OCI-M2 (cell line): ENCODE results near the gene PLXNB1.

ENCODE experiments used
- DNase-seq: peaks from one replicate; lab custom pipeline; 2025; ENCODE audit not compliant: unreplicated experiment; lab: John Stamatoyannopoulos, UW

Gene PLXNB1

DNA sequence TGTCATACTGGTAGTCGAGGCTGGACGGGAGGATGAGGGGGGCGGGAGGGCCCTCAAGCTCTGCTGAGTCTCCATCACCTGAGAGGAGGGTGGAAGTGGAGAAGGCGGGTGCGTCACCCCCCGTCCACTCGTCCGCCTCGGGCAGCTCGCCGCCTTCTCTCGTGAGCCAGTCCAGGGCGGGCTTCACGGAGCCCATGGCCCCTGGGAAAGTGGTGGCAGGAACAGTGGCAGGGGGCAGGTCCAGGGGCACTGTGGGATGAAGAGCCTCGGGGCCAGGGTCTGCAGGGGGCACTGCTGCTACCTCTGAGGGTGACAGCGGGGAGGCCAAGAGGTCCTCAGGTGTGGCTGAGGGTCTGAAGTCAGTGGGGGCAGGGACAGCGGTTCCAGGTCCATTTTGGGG lies 10.3 kb downstream of the PLXNB1 start:
- no peak for DNase-seq

DNA sequence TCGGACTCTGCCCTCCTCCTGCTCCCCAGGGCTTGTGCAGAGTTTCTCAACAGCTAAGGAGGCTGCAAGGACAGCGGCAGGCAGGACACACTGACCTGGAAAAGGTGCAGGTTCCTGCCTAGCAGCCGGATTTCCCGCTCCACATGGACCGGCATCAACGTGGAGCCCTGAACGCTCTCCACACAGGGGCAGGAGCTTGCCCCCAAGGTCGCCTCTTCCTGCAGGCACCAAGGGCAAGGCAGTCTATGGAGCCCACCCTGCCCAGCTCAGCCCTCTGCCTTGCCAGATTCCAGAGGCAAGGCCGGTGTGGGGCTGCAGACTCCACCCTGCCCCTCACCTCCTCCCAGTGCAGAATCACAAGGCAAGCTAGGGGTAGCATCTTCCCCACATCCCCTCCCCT lies 10.7 kb downstream of the PLXNB1 start:
- DNase-seq = no peak

- DNase-seq = no peak
Measured at GRCh38 chr3:48418651-48419050, 11.2 kb downstream of the PLXNB1 start.

GRCh38 chr3:48418140-48418539 lies 11.7 kb downstream of the PLXNB1 start:
- no peak for DNase-seq

GRCh38 chr3:48417529-48418108 lies 12.3 kb downstream of the PLXNB1 start:
- DNase-seq = no peak

DNA sequence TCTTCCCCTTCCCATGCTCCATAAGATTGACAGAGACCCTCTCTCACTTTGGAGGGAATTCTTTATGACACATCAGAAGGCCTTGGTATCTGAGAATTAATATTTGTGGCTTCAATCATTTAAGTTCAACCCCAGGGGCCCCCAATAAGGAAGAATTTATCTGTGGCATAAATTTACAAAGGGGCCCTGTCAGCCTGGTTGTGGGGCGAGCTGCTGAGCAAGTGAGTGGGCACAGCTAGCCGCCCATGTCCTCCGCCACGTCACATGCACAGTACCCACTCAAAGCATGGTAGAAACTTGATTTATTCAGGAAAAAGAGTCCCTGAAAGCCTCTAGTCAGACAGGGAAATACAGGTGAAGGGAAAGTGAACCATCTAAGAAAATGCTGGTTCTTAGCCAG lies 13.3 kb downstream of the PLXNB1 start:
- no peak for DNase-seq

- no peak for DNase-seq
Measured at GRCh38 chr3:48416091-48416505, 13.8 kb downstream of the PLXNB1 start.

DNA sequence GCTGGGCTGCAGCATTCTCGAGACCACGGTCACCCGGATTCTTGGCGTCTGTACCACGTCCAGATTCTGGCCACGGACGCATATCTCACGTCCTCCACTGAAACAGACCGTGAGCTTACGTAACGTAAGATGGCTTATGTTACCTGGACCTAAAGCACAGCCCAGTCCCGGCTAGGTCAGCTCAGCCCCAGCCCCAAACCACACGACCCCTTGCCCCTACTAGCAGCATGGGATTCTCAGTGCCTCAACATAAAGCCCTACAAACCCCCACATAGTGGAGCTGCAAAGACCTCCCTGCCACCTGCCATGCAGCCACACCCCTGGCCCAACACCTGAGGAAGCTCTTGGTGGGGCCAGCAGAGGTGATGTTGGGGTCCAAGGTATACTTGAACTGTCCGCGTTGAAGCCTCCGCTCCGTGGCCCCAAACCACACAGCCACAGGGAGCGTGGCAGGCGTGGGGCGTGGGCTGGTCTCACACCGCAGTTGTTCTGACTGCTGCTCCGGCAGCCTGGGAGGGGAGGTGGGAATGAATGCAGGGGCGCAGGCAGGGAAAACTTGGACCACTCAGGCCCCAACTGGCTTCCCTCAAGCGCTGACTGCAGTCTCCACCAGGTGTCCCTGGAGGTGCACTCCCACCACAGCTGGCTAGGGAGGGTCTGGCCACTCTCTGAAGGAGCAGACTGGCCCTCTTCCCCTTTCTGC lies 14.5 kb downstream of the PLXNB1 start:
- DNase-seq = no peak

DNA sequence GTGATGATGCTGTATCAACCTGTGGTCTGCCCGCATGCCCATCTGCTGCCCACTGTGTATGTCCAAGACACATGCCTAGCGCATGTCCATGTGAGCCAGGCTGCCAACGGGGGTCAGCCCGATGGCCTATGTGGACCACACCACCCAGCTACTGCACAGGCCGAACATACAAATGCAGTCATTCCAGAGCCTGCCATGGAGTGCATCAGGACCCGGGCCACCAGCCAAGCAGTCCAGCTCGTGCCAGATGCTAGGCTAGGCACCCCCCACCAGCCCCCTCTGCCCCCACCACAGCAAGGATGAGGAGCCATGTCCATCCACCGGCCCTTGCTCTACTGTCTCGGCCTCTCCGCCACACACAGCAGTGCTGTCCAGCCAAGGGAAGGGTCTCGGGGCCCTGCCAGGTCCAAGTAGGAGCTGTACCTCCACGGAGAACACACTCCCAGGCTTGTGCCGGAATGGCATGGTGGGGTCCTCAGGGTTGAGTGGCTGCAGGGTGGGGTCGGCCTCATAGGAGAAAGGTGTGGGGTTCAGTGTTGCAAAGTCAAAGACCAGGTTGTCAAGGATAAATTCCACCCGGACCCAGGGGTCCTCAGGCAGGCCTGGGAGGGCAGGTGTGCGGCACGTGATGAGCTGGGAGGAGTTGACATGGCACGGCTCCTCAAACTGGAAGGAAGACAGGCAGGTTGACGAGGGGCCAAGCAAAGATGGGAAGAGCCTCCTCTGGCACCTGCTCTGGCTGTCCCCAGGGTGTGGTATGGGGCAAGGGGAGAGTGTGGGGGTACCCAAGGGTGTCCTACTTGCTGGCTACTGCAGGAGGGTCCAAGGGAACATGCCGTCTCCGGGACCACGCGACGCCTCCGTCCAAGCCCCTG lies 15.3 kb downstream of the PLXNB1 start:
- no peak for DNase-seq

DNA sequence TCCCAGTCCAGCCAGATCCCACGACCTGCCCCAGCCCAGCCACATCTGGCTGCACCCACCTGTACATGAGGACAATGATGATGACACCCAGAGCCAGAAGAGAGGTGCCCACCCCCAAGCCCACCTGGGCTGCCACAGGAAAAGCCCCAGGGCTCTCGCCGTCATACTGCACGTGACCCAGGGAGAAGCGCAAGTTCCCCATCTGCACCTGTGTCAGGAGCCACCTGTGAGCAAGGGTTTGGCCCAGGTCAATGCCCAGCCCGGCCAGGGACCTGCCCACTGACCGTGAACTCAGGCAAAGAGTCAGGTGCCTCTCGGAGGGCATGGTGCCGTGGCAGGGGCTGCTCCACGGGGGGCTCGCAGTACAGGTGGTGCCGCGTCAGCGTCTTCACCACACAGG lies 16.3 kb downstream of the PLXNB1 start:
- DNase-seq = no peak

DNA sequence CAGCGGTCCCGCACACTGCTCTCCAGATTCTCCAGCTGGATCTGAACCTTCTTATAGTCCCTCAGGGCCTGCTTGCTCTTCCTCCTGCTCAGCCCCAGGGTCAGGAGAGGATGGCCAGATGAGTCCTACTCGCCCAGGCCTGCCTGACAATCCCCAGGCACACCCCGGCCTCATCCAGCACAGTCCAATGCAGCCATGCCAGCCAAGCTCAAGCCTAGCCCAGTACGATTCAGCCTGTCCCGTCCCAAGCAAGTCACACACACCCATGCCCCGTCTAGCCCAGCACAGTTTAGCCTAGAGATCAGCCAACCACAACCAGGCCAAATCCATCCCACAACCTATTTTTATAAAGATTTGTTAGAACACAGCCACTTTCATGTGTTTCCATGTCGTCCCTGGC lies 16.8 kb downstream of the PLXNB1 start:
- no peak for DNase-seq

DNA sequence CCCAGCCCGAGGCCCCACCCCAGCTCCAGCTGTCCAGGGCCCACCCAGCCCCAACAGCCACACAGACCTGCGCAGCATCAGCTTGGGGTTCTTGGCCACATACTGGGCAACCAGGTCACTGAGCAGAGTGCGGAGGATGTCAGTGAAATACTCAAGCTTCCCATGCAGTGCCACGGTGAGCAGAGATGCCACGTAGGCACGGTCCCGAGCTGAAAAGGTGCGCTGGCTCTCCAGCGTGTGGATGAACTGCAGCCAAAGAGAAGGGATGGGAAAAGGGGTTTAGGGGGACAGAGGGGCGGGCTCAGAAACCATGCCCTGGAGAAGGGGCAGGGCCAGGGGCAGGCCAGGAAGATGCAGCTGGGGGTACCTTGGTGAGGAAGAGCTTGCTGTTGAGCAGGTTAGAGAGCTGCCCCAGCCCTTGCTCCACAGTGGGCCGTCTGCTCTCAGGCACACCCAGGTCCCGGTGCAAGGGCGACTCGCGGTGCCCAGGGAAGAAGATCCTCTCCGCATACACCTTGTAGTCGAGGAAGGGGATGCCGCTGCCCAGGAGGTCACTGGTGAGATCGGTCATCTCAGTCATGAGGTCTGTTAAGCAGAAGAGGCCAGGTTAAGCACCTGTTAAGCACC lies 17.4 kb downstream of the PLXNB1 start:
- no peak for DNase-seq

DNA sequence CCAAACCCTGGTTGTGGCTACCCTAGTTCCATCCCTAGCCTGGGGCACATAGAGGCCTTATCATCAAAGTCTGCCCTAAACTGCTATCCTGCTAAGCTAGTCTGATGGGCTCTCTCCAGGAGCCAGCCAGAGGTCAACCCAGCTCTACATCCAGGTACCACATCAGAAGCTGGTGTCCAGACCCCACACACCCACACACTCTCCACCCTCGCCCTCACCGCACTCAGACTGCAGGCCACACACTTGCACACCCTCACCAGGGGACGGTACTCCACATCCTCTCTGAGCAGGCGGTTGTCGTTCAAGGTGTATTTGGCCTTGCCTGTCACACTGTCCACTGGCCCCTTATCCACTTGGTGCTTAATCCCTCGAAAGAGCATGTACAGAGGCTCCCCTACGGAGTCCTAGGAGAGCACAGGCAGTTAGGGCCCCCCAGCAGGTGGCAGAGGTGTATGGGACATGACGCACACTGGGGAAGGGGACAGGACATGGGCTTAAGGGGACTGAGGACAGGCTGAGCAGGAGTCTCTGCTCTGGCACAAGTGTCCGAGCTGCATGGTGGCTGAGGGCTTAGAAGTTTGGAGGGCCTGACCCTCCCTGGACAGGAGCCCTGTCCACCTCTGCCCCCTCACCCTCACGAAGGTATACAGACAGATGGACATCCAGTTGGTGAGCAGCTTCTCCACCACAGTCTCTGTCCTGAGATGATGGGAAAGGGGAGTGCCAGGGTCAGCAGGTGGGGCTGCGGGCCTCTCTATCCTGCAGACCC lies 18.1 kb downstream of the PLXNB1 start:
- no peak for DNase-seq

DNA sequence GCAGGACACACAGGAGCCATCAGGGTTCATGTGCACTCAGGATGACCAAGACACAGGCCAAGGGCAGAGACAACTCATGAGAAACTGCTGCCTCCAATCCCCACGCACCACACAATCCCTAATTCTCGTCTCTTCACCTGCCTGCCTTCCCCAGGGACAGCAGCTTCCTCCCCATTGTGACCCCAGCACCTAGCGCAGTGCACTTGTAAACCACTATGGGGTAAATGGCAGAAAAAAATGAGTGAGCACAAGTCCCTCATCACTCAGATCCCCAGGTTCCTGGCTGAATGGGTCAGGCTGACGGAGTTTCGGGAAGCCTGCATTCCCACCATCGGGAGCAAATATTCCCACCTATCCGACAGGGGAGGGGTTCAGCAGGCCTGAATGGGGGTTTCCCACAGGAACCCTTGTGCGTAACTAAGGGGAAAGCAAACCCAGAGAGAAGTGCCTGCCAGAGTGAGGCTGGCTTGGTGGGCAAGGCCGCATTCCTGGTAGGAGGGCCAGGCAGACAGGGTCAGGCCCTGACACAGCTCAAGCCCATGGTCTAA lies 18.8 kb downstream of the PLXNB1 start:
- DNase-seq = no peak

DNA sequence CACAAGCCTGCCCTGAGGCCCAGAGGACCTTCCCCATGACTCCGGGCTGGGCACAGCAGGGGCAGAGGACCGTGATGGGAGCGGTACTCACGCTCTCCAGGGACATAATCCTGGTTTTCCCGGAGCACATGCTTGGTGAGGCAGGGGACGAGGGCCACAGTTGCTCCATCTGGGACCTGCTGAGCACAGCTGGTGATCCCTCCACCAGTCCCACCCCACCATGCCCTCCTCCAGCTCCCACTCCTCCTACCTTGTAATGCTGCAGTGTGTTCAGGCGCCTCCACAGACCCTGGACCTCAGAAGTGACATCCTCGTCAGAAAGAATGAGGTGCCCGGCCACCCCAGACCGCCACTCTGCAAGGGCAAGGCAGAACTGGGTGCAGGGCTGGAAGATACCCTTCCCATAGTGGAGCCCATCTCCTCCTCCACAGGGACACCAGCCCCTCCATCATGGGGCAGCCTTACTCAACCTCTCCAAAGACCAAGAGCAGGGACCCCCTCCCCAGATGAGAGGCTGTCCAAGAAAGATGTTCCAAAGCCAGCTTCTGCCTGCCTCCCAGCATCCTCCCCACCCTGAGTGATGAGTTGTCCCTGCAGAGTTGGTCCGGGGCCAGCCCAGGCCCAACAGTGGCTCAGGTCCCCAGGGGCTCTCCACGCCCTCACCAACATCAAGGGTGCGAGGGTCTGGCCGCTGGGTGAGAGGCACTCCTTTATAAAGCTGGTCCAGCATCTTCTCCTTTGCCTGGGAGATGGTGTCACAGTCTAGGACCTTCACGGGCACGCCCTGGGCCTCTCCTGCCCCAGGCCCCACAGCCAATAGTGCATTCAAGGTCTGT lies 19.5 kb downstream of the PLXNB1 start:
- no peak for DNase-seq

GRCh38 chr3:48409291-48410201 lies 20.3 kb downstream of the PLXNB1 start:
- no peak for DNase-seq

- no peak for DNase-seq
Measured at GRCh38 chr3:48408823-48409281, 21.0 kb downstream of the PLXNB1 start.

DNA sequence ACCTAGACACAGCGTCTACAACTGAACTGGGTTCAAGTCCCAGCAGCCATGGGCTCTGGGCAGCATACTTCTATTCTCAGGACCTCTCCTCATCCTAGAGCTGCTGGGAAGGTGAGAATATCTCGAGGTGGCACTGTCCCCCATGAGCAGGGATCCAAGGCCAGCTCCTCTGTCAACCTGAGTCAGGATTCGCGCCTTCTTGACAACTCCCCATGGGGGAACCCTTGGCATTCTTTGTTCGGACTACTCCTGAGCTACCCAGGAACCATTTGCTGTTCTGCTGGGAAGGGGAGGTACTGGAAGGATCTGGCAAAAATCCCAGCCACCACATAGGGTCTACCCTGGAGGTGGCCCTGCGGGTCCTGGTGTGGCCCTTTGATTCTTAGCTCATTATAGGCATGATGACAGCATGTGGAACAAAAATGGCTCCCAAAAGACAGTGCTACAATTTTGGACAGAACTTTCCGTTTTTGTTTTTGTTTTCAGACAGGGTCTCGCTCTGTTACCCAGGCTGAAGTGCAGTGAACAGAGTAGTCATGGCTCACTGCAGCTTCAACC lies 22.3 kb downstream of the PLXNB1 start:
- no peak for DNase-seq
